ENCODE measurements around the gene PTGFR.

Gene PTGFR

GRCh38 chr1:78565393-78565792 is 74.6 kb downstream of the PTGFR start:
- Histone ChIP-seq H3K4me1 (ENCODE audit: insufficient read depth, low read length) (no peaks in the 10 kb centered on the region), H3K9me3 (ENCODE audit: low read length) (no peaks in the 10 kb centered on the region), H3K36me3 (ENCODE audit: insufficient read depth, low read length) (no peaks in the 10 kb centered on the region)

DNA sequence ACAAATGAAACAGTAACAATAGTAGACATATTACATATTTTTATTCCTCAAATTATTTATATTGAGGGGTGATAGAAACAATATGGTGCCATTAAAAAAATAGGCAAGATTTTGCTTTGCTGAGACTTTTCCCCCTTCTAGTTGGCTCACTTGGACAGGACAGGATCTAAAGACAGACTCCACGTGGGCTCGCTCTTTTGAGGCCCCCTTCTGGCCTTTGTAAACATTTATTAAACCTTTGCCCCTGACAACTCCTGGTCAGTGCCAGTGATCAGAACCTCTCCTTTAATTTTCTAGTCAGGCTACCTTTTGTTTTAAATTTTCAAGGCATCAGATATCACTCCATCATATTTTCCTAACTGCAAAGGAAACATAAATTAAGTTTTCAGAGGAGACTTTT is 79.8 kb downstream of the PTGFR start:
- Histone ChIP-seq H3K9me3 (ENCODE audit: low read length) (no peaks in the 10 kb centered on the region), H3K36me3 (ENCODE audit: insufficient read depth, low read length) (no peaks in the 10 kb centered on the region), H3K27me3 (ENCODE audit: insufficient read depth, low read length) (no peaks in the 10 kb centered on the region), H3K4me3 (ENCODE audit: low read length) (no peak overlapping the region), H3K4me1 (ENCODE audit: insufficient read depth, low read length) (no peaks in the 10 kb centered on the region), H2AFZ (ENCODE audit: low read depth, low read length) (no peak overlapping the region)

More at GRCh38 chr1:78565393-78565792, 74.6 kb downstream of the PTGFR start:
- no peak overlapping the region for H3K4me3 ChIP-seq (ENCODE audit: low read length)
- no peaks in the 10 kb centered on the region for H3K27me3 ChIP-seq (ENCODE audit: insufficient read depth, low read length)
- H2AFZ ChIP-seq (ENCODE audit: low read depth, low read length), result no peak overlapping the region

DNA sequence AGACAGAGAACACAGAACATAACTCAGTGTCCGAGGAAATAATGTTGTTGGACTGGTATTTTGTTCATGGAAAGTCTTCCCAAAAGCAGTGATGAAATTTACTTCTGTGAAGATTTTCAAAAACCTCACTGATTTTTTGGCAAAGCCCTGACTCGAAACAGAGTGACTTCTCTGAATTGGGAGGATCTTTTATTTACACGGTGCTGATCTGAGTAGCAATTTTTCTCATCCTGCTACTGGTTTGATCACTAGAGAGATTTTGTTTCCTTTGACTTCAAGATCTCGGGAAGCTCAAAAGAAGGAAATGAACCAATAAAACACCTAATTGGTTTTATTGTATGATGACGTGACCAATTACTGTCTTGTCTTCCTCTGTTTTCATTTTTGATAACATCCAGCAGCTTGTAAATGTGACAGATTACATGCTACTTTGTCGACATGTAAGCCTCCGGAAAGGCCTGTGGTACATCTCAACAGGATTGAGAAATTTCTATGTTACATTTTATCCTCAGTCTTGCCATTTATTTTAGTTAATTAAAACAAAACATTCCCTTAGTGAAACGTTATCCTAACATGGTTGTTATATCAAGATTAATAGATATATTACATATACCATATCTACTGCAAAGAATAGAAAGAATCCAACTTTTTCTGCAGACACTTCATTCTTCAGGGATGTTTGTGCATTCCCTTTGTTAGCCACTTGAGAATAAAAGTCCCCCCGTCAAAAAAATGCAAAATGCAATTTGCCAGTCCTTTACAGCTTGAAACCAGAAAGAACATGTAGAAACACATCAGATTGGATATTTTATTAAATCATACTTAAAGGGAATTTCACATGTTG is 86.7 kb downstream of the PTGFR start:
- no peak overlapping the region for H3K4me3 ChIP-seq (ENCODE audit: low read length)
- no peak overlapping the region for H2AFZ ChIP-seq (ENCODE audit: low read depth, low read length)

GRCh38 chr1:78586572-78586971 is 95.8 kb downstream of the PTGFR start:
- Histone ChIP-seq H3K4me3 (ENCODE audit: low read length) (no peak overlapping the region), H3K9me3 (ENCODE audit: low read length) (no peaks in the 10 kb centered on the region), H3K36me3 (ENCODE audit: insufficient read depth, low read length) (no peaks in the 10 kb centered on the region), H2AFZ (ENCODE audit: low read depth, low read length) (no peak overlapping the region), H3K27me3 (ENCODE audit: insufficient read depth, low read length) (no peaks in the 10 kb centered on the region), H3K4me1 (ENCODE audit: insufficient read depth, low read length) (no peaks in the 10 kb centered on the region)

More for the DNA sequence above, 86.7 kb downstream of the PTGFR start:
- Histone ChIP-seq H3K27me3 (ENCODE audit: insufficient read depth, low read length) (no peaks in the 10 kb centered on the region), H3K36me3 (ENCODE audit: insufficient read depth, low read length) (no peaks in the 10 kb centered on the region), H3K4me1 (ENCODE audit: insufficient read depth, low read length) (no peaks in the 10 kb centered on the region), H3K9me3 (ENCODE audit: low read length) (no peaks in the 10 kb centered on the region)

DNA sequence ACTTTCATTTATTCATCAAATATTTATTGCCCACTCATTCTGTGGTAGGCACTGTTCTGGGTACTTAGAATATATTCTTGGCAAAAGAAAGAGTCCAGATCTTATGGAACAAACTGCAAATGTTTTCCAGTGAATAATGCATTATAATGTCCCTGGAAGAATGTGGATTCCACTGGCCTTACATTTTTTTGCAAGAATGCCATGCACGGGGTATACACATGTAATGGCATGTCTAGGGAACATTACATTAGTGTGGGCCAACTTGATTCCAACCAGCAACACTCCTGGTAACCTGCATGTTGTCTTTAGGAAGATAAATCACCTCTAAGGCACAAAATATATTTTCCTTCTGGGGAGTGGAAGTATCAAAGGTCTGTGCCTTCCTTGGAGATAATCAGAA is 96.4 kb downstream of the PTGFR start:
- Histone ChIP-seq H3K4me3 (ENCODE audit: low read length) (no peak overlapping the region), H3K4me1 (ENCODE audit: insufficient read depth, low read length) (no peaks in the 10 kb centered on the region), H2AFZ (ENCODE audit: low read depth, low read length) (no peak overlapping the region), H3K9me3 (ENCODE audit: low read length) (no peaks in the 10 kb centered on the region), H3K27me3 (ENCODE audit: insufficient read depth, low read length) (no peaks in the 10 kb centered on the region), H3K36me3 (ENCODE audit: insufficient read depth, low read length) (no peaks in the 10 kb centered on the region)
